Measurements from ENCODE around the gene C2orf49.
A peak's percentile ranks its signal among the peaks of the same experiment; 100 is the strongest.

GRCh38 chr2:105294844-105295481 is 42.4 kb upstream of the C2orf49 start:
- TF ChIP-seq CTCF (IDR thresholded peaks at IDR 0.05; ENCODE audit: poor library complexity) (peak; percentile 72), EZH2 (IDR thresholded peaks at IDR 0.05; ENCODE audit: borderline replicate concordance) (no peak), EZH2phosphoT487 (IDR thresholded peaks at IDR 0.05; ENCODE audit: low read depth, severe bottlenecking, unreplicated experiment) (no peak)

Measured in hepatocyte (in vitro differentiated cells).